Neuronal stem cell (in vitro differentiated cells): Measurements from ENCODE around the gene TRERF1.

Experiments
- DNase-seq: peaks from one replicate; pipeline ENCODE4 v3.0.0-alpha.2; 2013; ENCODE audit warnings: low spot score
- H2AFZ ChIP-seq: one replicate; pipeline ENCODE4 v1.6.1; 2013; ENCODE audit warnings: mild to moderate bottlenecking, low read length, inconsistent platforms
- H2AK5ac ChIP-seq: 2 replicates; pipeline ENCODE4 v1.6.1; 2013; ENCODE audit warnings: low read depth, mild to moderate bottlenecking, inconsistent platforms, low read length, moderate library complexity, mixed read lengths
- H2BK120ac ChIP-seq: 2 replicates; pipeline ENCODE4 v1.6.1; 2013; ENCODE audit warnings: low read depth, mild to moderate bottlenecking, inconsistent platforms, low read length, moderate library complexity, mixed read lengths
- H2BK12ac ChIP-seq: one replicate; pipeline ENCODE4 v1.6.1; 2013; ENCODE audit warnings: low read length, inconsistent platforms
- H2BK15ac ChIP-seq: 2 replicates; pipeline ENCODE4 v1.6.1; 2013; ENCODE audit warnings: mild to moderate bottlenecking, low read length, inconsistent platforms, mixed read lengths
- H2BK5ac ChIP-seq: one replicate; pipeline ENCODE4 v1.6.1; 2013; ENCODE audit warnings: inconsistent platforms, mild to moderate bottlenecking, low read length, moderate library complexity
- H3K14ac ChIP-seq: one replicate; pipeline ENCODE4 v1.6.1; 2013; ENCODE audit warnings: low read length, inconsistent platforms
- H3K18ac ChIP-seq: 2 replicates; pipeline ENCODE4 v1.6.1; 2013; ENCODE audit warnings: low read length, inconsistent platforms
- H3K23ac ChIP-seq: 2 replicates; pipeline ENCODE4 v1.6.1; 2013; ENCODE audit warnings: low read depth, mild to moderate bottlenecking, mixed read lengths, low read length, inconsistent platforms; ENCODE audit not compliant: poor library complexity
- H3K27ac ChIP-seq: replicated peaks from 3 replicates; pipeline ENCODE4 v1.5.1; 2013; ENCODE audit warnings: low read length, inconsistent platforms
- H3K27me3 ChIP-seq, 3 experiments: 2 replicates each; pipeline ENCODE4 v1.6.1; 2013; ENCODE audit warnings: low read length in 3 of 3, mild to moderate bottlenecking in 2 of 3, inconsistent platforms in 1 of 3, low read depth in 1 of 3, mixed read lengths in 1 of 3, moderate library complexity in 1 of 3; ENCODE audit not compliant: control insufficient read depth in 3 of 3, insufficient read depth in 3 of 3
- H3K36me3 ChIP-seq, 2 donors: replicated peaks in 1 of 2; 2 replicates each; pipeline ENCODE4 v1.6.1; 2013; ENCODE audit warnings: low read length in 2 of 2; ENCODE audit not compliant: control insufficient read depth in 2 of 2, insufficient read depth in 2 of 2
- H3K4ac ChIP-seq: 2 replicates; pipeline ENCODE4 v1.6.1; 2013; ENCODE audit warnings: inconsistent platforms, mild to moderate bottlenecking, low read length, moderate library complexity
- H3K4me1 ChIP-seq, 2 donors: 1 replicate in 1 of 2; 2 replicates in 1 of 2; pipeline ENCODE4 v1.6.1; 2013; ENCODE audit warnings: low read length in 2 of 2, low read depth in 1 of 2; ENCODE audit not compliant: control insufficient read depth in 2 of 2, insufficient read depth in 1 of 2
- H3K4me2 ChIP-seq: one replicate; pipeline ENCODE4 v1.6.1; 2013; ENCODE audit warnings: mild to moderate bottlenecking, low read length, inconsistent platforms; ENCODE audit not compliant: insufficient read depth, poor library complexity, severe bottlenecking
- H3K4me3 ChIP-seq, 2 donors: 2 replicates each; pipeline ENCODE4 v1.5.1; 2013; ENCODE audit warnings: low read length in 2 of 2, mild to moderate bottlenecking in 2 of 2, inconsistent platforms in 1 of 2, moderate library complexity in 1 of 2
- H3K79me1 ChIP-seq: one replicate; pipeline ENCODE4 v1.6.1; 2013; ENCODE audit warnings: low read depth, mild to moderate bottlenecking, inconsistent platforms, low read length, moderate library complexity
- H3K9ac ChIP-seq: one replicate; pipeline ENCODE4 v1.6.1; 2013; ENCODE audit warnings: mild to moderate bottlenecking, low read depth, low read length, inconsistent platforms; ENCODE audit not compliant: poor library complexity
- H3K9me3 ChIP-seq, 2 donors: replicated peaks in 1 of 2; 2 replicates each; pipeline versions ENCODE3 to v1.6.1; 2013; ENCODE audit warnings: low read length in 2 of 2, mild to moderate bottlenecking in 2 of 2, inconsistent platforms in 1 of 2, low read depth in 1 of 2, mixed read lengths in 1 of 2, moderate library complexity in 1 of 2; ENCODE audit not compliant: control insufficient read depth in 2 of 2, insufficient read depth in 1 of 2
- H4K8ac ChIP-seq: one replicate; pipeline ENCODE4 v1.6.1; 2013; ENCODE audit warnings: low read depth, mild to moderate bottlenecking, inconsistent platforms, low read length, moderate library complexity
- H4K91ac ChIP-seq: one replicate; pipeline ENCODE4 v1.6.1; 2013; ENCODE audit warnings: low read length, low read depth, mild to moderate bottlenecking, inconsistent platforms; ENCODE audit not compliant: poor library complexity
- WGBS, 2 donors: extraction: QIAGEN DNeasy Blood & Tissue Kit; methylation state at CpG; one replicate each; pipeline ENCODE4 v1.1.7; 2013; ENCODE audit warnings: missing lambda C conversion rate in 2 of 2, mixed read lengths in 1 of 2; ENCODE audit not compliant: insufficient read length in 2 of 2, insufficient replicate concordance in 1 of 2; ENCODE audit errors: extremely low coverage in 2 of 2; 5-methylcytosine and 5-hydroxymethylcytosine counted together

Gene TRERF1

GRCh38 chr6:42434237-42434636 lies 17.5 kb downstream of the TRERF1 start:
- no CpG with 5 or more reads among the region's 2 CpGs for WGBS, 2 donors
- H3K79me1 ChIP-seq, result peaks cover 7% of the 10 kb centered on the region

GRCh38 chr6:42433409-42433808 lies 18.3 kb downstream of the TRERF1 start:
- no peak overlapping the region for H3K9ac ChIP-seq
- WGBS, 2 donors, result no CpG with 5 or more reads among the region's 2 CpGs
- peaks cover 8 to 17% of the 10 kb centered on the region in 2 donors for H3K9me3 ChIP-seq
- DNase-seq, result no peak
- no peak overlapping the region for H3K18ac ChIP-seq
- peaks cover 1 to 9% of the 10 kb centered on the region in 2 donors for H3K36me3 ChIP-seq
- no peak overlapping the region for H3K27ac ChIP-seq
- H3K4me3 ChIP-seq, result no peak overlapping the region
- no peak overlapping the region for H3K23ac ChIP-seq
- no peak overlapping the region for H3K4me2 ChIP-seq
- no peak overlapping the region for H2BK120ac ChIP-seq
- H2BK15ac ChIP-seq, result no peak overlapping the region
- no peak overlapping the region for H2BK12ac ChIP-seq
- H2BK5ac ChIP-seq, result no peak overlapping the region
- H4K91ac ChIP-seq, result no peak overlapping the region
- H3K4me1 ChIP-seq, result peaks cover 7 to 17% of the 10 kb centered on the region in 2 donors
- no peak overlapping the region for H2AFZ ChIP-seq
- H3K79me1 ChIP-seq, result peaks cover 3% of the 10 kb centered on the region
- H4K8ac ChIP-seq, result no peak overlapping the region
- H3K4ac ChIP-seq, result no peak overlapping the region
- H2AK5ac ChIP-seq, result no peak overlapping the region
- no peaks in the 10 kb centered on the region for H3K27me3 ChIP-seq
- no peak overlapping the region for H3K14ac ChIP-seq

More at GRCh38 chr6:42434237-42434636, 17.5 kb downstream of the TRERF1 start:
- Histone ChIP-seq H2BK12ac (no peak overlapping the region), H3K36me3 (peaks cover 1 to 9% of the 10 kb centered on the region in 2 donors), H3K18ac (no peak overlapping the region), H3K4me3 (no peak overlapping the region), H3K27ac (no peak overlapping the region), H2BK5ac (no peak overlapping the region), H4K8ac (no peak overlapping the region), H2BK120ac (no peak overlapping the region), H3K4ac (no peak overlapping the region), H3K4me2 (no peak overlapping the region), H4K91ac (no peak overlapping the region), H3K9me3 (peaks cover 8 to 17% of the 10 kb centered on the region in 2 donors), H3K14ac (no peak overlapping the region), H2BK15ac (no peak overlapping the region), H2AFZ (no peak overlapping the region), H3K27me3 (no peaks in the 10 kb centered on the region), H3K9ac (no peak overlapping the region), H3K4me1 (peaks cover under 1 to 14% of the 10 kb centered on the region in 2 donors), H2AK5ac (no peak overlapping the region), H3K23ac (no peak overlapping the region)
- no peak for DNase-seq

- no peak for DNase-seq
- Histone ChIP-seq H3K79me1 (peaks cover 3% of the 10 kb centered on the region), H3K9ac (no peak overlapping the region), H2BK15ac (no peak overlapping the region), H3K36me3 (peaks cover 1 to 5% of the 10 kb centered on the region in 2 donors), H3K18ac (no peak overlapping the region), H3K9me3 (peaks cover 8 to 17% of the 10 kb centered on the region in 2 donors), H2BK120ac (no peak overlapping the region), H3K14ac (no peak overlapping the region), H2AFZ (no peak overlapping the region), H3K23ac (no peak overlapping the region), H3K4me1 (peaks cover 10 to 20% of the 10 kb centered on the region in 2 donors), H2BK5ac (no peak overlapping the region), H3K4ac (no peak overlapping the region), H4K8ac (no peak overlapping the region), H3K27ac (peak overlapping the region; percentile 63), H2AK5ac (no peak overlapping the region), H3K27me3 (no peaks in the 10 kb centered on the region), H3K4me2 (no peak overlapping the region), H3K4me3 (no peak overlapping the region), H4K91ac (no peak overlapping the region), H2BK12ac (no peak overlapping the region)
- WGBS, 2 donors, result no CpG with 5 or more reads among the region's 3 CpGs
These were observed 19.8 kb downstream of the TRERF1 start for GRCh38 chr6:42431877-42432276.

- no peak overlapping the region for H2AK5ac ChIP-seq
- peaks cover 10 to 21% of the 10 kb centered on the region in 2 donors for H3K4me1 ChIP-seq
- no CpG with 5 or more reads among the region's 3 CpGs for WGBS, 2 donors
- no peak overlapping the region for H3K4ac ChIP-seq
- no peak overlapping the region for H3K9ac ChIP-seq
- H2AFZ ChIP-seq, result no peak overlapping the region
- H3K18ac ChIP-seq, result no peak overlapping the region
- H2BK5ac ChIP-seq, result no peak overlapping the region
- H4K8ac ChIP-seq, result no peak overlapping the region
- H3K14ac ChIP-seq, result no peak overlapping the region
- H3K4me3 ChIP-seq, result no peak overlapping the region
- peaks cover 8 to 17% of the 10 kb centered on the region in 2 donors for H3K9me3 ChIP-seq
- H2BK120ac ChIP-seq, result no peak overlapping the region
- no peak for DNase-seq
- no peak overlapping the region for H2BK15ac ChIP-seq
- peak overlapping the region; percentile 63 for H3K27ac ChIP-seq
- H3K4me2 ChIP-seq, result no peak overlapping the region
- peaks cover 3% of the 10 kb centered on the region for H3K79me1 ChIP-seq
- no peaks in the 10 kb centered on the region for H3K27me3 ChIP-seq
- H4K91ac ChIP-seq, result no peak overlapping the region
- H3K36me3 ChIP-seq, result peaks cover 1 to 5% of the 10 kb centered on the region in 2 donors
- H3K23ac ChIP-seq, result no peak overlapping the region
- no peak overlapping the region for H2BK12ac ChIP-seq
These were observed 20.4 kb downstream of the TRERF1 start for GRCh38 chr6:42431356-42431755.
